GM19463 (cell line): Measurements from ENCODE around the gene PELI2.

Source experiments
- ATAC-seq: cut with Tn5 transposase; IDR thresholded peaks from one replicate; pipeline ENCODE4 v1.9.1; 2021; ENCODE audit warnings: mild to moderate bottlenecking, moderate library complexity; ENCODE audit not compliant: unreplicated experiment

PELI2 gene

DNA sequence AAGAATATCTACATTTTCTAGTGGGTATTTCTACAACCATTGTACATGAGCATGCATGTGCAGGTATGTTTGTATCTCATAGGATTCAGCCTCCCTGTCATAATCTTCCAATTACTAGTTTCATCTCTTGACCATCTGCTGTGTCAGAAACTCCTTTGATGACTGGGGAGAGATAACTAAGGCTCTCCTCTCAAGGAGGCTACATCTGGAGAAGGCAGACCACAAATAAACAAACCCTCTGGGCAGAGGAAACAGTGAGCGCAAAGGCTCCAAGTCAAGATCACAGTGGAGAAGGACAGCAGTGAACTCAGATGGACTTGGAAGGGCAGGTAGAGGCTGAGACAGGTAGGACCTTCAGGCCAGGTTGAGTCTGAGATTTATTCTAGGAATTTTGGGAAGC lies 166.4 kb downstream of the PELI2 start:
- no peak for ATAC-seq

DNA sequence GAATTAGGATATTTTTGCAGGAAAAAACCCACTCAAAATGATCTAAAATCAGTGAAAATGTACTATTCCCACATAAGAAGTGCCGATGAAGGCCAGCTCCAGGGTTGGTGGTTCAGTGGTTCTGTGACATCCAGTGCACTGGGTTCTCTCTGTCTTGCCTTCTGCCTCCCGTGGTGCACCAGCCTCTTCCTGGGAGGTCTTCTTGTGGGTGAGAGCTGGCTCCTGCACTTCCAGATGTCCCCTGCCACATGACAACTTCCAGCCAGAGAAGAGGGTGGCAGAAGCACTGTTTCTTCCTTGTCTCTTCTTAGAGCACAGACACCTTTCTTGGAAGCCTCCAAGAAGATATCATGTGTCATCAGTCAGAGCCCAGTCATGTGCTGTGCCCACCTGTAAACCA lies 170.9 kb downstream of the PELI2 start:
- ATAC-seq: no peak

DNA sequence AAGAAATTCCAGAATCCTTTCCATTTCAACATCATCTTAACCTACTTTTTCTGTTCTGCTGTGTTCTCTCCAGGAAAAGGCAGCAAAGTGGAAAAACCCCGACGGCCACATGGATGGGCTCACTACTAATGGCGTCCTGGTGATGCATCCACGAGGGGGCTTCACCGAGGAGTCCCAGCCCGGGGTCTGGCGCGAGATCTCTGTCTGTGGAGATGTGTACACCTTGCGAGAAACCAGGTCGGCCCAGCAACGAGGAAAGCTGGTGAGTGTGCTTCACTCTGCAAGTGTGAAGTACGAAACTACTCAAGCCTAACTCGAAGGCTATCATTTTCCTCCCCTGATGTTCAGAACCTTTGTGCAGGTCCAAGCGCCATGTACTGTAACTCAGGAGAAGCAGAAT lies 172.0 kb downstream of the PELI2 start:
- no peak for ATAC-seq

DNA sequence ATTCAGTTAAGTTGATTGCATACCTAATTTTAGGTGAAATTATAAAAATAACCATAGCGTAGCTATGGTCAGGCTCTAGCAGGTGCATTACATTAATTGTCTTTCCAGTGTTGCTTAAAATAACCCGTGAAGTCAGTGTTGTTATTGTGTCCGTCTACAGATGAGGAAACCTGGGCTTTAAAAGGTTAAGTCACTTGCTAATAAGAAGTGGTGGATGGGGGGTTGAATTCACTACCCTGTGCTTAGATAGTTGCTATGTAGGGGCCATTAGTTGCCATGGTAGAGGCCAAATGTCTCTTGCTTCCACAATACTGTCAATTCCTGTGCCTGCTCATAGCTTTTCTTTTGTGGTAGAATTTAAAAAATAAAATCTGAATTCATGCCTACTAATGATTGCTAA lies 174.8 kb downstream of the PELI2 start:
- ATAC-seq: no peak

DNA sequence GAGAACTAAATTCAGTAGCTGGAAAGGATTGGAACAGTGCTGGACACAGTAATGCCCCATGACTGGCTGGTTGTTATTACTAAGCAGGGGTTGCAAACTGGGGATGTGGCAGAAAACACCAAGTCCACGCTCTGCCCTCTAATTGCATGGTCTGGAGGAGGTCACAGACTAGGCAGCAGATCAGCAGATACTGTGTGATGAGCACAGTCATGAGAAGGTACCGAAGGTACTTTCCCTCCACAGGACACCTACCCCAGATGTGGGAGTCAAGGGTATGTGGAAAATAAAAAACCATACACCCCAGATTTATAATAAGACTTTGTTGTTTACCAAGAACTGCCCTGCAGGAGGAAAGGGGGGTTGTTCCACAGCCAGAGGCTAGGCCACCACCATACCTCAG lies 175.3 kb downstream of the PELI2 start:
- no peak for ATAC-seq

DNA sequence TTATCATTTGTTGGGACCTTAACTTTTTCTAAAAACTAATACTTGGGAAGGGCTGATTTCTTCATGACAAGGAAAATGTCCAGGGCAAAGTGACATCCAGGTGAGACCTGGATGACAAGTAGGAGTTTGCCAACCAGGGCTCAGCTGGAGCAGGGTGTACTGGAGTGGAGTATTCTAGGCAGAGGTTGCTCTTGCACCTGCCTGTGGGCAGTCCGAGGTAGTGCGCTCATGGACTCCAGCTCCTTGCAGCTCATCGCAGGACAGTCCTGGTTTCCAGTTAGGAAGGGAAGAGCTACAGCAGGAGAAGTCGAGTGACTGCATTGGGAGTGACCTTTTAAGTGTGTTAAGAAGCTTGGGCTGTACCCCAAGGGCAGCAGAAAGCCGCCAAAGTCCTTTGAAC lies 175.9 kb downstream of the PELI2 start:
- ATAC-seq: no peak

DNA sequence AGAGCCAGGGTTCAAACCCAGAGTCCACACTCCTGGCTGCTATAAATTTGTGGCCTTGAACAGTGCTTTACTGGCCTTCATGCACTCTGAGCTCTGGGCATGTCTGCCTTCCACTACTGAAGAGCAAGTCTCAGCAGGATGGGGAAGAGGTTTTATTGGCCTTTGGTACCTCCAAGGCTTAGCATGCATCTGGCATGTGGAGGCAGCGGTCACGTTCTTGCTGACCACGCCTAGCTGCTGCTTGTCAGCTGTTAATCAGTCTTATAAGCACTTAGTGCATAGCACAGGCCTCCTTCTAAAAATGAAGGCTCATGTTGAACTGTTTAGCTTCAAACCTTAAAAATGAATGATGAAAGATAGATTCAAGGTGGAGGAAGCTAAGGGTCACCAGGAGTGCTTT lies 177.5 kb downstream of the PELI2 start:
- ATAC-seq: no peak

DNA sequence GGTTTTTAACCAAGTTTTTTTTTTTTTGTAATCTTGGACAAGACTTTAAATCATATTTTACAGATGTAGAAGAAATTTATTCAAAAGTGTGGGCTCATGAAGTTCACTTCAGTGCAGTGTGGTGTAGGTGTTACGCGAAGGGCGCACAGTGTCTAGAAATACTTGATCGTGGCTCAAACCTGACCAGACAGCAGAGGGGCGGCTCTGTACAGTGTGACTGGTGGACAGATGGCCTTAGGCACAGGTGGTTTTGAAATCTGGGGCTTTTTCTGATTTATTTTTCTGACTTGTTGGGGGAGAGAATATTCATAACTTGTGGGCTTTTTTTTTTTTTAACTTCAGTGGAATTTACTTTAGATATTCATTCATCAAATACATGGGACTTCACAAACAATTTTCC lies 179.2 kb downstream of the PELI2 start:
- ATAC-seq: no peak

DNA sequence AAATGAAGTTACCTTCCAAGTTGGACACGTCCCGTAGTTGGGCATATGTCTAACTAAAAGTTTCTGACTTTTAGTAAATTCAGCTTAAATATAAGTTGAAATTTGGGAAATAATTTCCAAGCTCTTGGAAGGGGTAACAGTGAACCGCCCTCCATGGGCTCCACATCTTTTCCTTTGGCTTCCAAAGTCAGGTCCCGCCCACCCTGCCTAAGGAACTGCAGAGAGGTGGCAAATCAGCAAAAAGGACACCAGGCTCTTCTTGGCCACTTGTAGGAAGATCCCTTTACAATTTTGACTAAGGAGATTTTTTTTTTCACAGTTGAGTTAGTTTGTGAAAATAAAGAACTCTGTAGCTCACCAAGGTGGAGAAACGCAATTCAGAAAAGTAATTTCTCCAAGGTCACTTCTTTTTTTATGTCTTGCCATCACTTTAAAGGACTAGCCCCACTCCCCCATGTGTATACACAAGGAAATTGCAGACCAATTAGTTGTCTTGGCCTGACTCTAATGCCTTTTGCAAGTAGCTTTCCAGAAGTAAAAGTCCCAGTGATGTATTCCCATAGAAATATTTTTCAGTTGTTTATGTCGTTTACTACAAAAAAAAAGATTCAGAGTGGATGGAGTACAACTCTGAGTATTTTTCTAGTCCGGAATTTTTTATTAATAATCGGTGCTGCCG lies 181.2 kb downstream of the PELI2 start:
- ATAC-seq: no peak

DNA sequence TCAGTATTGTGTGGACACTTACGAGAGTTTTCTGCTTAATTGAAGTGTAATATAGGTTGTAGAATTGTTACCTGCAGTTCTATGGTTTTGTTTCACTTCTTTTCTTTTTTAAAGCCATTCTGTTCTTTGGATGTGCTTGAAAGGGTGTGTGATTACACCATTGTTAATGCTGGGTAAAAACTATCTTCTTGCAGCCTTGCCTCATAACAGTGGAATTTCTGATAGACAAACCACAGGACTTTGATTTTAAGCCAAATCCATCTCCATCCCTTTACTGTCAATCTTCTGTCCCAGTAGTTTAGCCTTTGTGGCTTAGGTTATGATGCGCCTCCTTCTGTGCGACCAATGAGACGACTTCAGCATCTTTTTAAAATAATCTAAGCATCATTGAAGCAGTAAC lies 182.3 kb downstream of the PELI2 start:
- ATAC-seq: no peak

DNA sequence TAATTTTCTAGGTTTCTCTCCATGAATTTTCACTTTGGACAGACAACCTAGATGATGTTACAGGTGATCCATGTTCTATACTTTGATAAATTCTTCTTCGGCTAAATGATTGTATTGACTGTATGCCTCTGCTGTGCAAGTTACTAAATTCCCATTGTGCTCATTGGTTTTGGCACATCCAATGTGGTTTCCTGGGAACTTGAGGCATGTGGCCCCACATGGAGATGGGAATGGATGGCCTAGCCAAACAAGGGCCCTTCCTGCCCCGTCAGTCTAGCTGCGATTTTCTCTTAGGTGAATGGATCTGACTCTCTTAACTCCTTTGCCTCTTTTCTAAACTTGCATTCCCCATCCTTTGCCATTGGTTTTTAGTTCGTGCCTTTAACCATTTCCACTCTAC lies 186.2 kb downstream of the PELI2 start:
- ATAC-seq: no peak

DNA sequence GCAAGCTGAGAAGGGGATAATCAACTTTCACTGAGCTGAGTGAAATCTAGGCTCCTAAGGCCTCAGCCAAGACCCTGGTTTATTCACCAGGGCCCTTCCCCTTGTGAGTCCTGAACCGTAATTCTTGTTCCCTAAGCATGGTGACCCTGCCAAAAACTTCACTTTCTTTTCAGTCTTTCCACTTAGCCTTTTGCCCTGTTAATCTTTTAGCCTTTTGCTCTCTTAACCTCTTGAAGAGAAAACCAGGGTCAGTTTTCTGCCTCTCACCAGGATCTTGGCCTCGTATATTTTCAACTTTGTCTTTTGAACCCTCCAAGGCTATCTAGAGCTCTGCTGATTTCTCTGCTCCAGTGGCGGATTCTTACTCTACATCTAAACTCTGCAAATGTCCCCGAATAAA lies 191.0 kb downstream of the PELI2 start:
- ATAC-seq: no peak

DNA sequence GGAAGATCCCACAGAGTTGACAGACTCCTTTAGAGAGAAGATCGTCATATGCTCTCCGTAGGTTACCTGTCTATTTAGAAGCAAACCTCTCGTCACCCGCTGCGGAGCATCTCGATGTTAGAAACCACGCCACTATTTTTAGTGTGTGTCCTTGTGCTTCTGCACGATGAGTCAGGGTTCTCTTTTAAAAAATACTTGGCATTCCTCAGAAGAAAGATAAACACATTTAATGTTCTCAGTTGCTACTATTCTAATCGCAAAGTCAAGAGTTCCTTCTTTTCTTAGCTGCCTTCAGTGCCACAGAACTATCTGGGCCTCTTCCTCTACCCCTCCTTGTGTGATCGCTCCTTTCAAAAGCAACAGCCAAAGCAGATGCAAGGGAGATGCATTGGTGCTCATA lies 192.4 kb downstream of the PELI2 start:
- no peak for ATAC-seq

DNA sequence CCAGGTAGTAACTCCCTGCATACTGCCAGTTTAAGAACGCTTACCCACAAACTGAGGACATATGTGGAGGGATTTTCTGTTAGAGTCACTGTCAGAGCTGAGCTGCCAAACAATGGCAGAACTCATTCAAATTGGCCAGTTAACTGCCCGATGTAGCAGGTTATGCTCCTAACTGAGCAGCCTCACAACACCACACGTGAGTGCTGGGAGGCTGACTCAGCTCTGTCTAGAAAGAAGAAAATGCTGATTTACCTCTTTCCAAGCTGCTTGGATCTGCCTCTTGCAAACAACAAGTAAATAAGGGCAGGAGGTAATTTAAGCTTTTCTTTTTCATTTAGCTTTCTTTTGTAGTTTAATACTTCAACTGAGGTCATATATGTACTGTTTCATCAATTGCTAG lies 195.6 kb downstream of the PELI2 start:
- no peak for ATAC-seq

DNA sequence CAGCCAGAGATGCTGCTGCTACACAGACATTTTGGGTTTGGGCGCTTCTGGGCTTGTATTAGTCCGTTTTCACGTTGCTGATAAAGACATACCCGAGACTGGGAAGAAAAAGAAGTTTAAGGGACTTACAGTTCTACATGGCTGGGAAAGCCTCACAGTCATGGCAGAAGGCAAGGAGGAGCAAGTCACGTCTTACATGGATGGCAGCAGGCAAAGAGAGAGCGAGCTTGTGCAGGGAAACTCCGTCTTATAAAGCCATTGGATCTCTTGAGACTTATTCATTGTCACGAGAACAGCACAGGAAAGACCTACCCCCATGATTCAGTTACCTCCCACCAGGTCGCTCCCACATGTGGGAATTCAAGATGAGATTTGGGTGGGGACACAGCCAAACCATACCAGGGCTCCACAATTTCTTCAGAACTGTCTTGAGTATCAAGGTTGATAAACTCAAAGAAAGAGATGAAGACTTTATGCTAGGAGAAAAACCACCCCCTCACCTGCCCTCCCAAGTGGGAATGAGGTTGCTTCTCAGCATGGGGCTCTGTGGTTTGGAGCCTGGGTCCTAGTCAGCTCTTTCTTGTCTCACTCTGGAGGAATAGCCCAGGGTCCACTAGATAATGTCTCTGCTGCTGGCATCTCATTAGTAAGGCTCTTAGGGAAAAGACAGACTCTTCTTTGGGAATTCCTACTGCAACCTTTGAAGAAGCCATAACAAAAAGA lies 200.3 kb downstream of the PELI2 start:
- no peak for ATAC-seq

DNA sequence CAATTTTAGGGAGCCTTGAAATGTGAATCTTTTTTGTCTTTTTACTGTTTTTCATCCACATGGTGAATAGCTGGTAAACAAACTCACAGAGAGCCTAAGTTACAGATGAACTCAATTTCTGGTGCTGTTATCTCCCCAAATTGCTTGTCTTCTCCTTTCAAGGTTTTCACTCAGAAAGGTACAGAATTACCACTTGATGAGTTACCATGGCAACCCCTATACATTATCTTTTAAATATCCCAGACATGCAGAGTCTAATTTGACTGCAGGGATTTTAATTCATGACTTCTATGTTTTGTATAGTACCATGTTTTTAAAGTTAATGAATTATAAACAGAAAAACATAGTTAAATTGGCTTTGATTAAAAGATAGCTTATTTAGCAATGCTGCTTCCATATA lies 203.7 kb downstream of the PELI2 start:
- ATAC-seq: no peak

DNA sequence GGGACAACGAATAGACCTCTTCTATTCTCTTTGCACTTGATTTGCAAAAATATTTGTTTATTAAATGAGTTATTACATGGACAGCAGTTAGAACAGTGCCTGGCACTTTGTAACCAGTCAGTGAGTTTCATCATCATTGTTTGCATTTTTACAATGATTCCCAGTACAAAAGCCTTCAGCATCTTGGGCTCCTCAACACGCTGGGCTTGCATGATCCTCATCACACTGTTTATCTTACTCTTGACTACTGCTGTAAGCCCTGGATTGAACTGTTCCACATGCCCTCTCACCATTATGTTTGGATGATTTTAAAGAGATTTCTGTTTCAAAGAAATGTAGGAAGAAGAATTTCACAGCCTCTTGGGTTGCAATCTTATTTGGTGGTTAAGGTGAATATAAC lies 204.3 kb downstream of the PELI2 start:
- ATAC-seq: no peak

DNA sequence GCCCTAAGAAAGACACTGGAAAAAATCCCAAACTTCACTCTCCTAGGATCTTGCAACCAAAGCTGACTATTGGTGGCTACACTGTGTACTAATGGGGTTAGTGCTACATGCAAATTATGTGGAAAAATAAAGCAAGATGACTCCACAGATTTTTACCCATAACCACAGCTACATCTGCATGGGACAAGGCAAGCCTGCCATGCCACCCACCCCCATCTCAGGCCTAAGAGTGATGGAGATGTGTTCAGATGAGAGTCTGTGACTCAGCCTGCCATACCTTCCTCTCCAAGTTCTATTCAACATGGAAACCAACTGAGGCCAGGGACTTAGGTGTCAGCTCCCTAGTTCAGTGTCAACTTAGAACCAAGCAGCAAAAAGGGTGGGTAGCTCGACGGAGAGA lies 206.2 kb downstream of the PELI2 start:
- ATAC-seq: no peak

DNA sequence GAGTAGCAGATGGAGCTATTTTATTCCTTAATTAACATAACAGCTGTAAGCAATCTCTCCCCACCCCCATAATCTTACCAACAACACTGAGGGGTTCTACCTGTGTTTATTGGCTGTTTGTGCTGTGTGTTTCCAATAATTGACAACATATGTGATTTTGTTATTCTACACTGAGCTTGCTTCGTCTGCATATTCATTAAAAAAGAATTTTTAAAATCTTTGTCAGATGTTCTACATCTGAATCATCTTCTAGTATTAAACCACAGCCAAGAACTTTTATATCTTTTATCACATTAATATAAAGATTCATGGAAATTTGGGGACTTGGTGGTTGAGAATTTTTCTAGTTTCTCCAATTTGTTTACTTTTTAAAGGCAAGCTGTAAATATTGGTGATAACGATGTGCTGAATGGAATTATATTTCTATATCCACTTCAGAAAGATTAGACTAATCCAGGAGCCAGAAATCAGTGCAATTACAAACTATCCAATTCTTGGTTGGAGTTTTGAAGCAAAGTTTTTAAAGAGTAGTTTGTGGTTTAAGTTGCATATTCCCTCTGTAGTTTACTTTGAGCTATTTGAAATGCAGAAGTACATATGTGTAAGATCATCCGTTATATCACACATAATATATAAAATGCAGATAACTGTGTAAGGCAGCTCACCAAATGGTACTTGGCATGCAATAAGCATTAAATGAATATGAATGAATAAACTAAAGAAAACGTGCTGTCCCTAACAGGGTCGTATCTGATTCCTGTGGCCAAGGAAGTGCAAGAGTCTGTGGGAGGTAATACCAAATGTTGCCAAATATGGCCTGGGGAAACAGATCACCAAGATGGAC lies 206.9 kb downstream of the PELI2 start:
- ATAC-seq: no peak

DNA sequence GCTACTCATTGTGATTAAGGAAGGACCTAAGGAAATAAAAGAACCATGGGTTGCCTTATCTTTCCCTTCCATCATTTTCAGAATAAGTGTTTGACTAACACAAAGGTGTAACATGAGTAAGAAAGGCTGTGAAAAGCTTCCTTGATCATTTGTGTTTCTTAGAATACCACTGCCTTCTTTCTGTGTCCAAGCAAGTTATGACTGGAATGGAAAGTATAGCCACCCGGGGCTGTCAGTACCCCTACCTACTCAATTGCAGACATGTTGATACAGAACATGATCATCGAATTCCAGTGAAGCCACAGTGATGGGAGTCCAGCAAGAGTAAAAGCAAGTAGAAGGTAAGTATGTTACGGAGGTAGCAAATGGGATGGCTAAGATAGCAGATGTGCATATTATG lies 209.8 kb downstream of the PELI2 start:
- ATAC-seq: no peak

DNA sequence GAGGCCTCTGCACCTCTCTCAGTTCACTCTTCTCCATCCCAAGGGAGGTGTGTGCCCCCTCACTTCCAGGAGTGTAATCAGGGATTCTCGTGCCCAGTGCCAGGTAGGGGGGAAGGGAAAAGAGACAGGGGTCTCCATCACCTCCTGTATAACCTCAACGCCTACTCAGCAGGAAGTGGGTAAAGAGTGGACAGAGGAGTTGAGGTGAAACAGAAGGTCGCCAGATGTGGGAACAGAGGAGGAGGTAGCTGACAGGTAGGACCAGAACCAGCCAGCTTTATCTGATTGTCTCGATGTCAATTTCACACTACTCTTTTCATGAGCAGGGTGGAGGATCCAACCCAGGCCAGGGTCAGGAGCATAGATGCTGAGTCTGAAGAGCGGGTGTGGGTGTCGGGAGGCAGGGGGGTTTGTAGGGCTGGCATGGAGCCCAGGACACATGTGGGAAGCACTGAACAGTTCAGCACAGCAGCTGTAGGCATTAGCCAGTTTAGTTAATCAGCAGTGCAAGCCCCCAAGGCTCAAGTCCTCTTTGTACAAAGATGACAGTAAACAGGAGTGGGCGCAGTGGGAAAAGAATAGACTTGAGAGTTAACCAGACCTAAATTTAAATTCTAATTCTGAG lies 213.5 kb downstream of the PELI2 start:
- ATAC-seq: no peak
